Esophagus (tissue), 2 donors: ENCODE data around the gene SRBD1. TPM values are rescaled to one million over a fixed set of nuclear protein-coding genes. Genes with fewer than 3 reads are reported as not detected.

Experiments used
- H3K27ac ChIP-seq, 2 donors: one replicate each; pipeline ENCODE4 v1.5.1; 2013; ENCODE audit warnings: low read depth in 2 of 2, mild to moderate bottlenecking in 2 of 2, inconsistent platforms in 1 of 2, low read length in 1 of 2, moderate library complexity in 1 of 2
- H3K27me3 ChIP-seq, 2 donors: one replicate each; pipeline ENCODE4 v1.6.1; 2013; ENCODE audit warnings: low read length in 2 of 2, control low read depth in 1 of 2, mild to moderate bottlenecking in 1 of 2; ENCODE audit not compliant: insufficient read depth in 2 of 2, control insufficient read depth in 1 of 2
- H3K36me3 ChIP-seq, 2 donors: one replicate each; pipeline ENCODE4 v1.6.1; 2013; ENCODE audit warnings: low read length in 1 of 2; ENCODE audit not compliant: control insufficient read depth in 2 of 2, insufficient read depth in 2 of 2
- H3K4me1 ChIP-seq, 2 donors: one replicate each; pipeline ENCODE4 v1.6.1; 2013; ENCODE audit warnings: low read length in 1 of 2; ENCODE audit not compliant: control insufficient read depth in 2 of 2, insufficient read depth in 2 of 2
- H3K4me3 ChIP-seq, 2 donors: one replicate each; pipeline ENCODE4 v1.5.1; 2013; ENCODE audit warnings: low read length in 2 of 2, mild to moderate bottlenecking in 2 of 2, low read depth in 1 of 2, moderate library complexity in 1 of 2
- H3K9me3 ChIP-seq, 2 donors: one replicate each; pipeline ENCODE4 v1.6.1; 2013; ENCODE audit warnings: mild to moderate bottlenecking in 2 of 2, low read depth in 1 of 2, low read length in 1 of 2, moderate library complexity in 1 of 2; ENCODE audit not compliant: control insufficient read depth in 2 of 2, insufficient read depth in 1 of 2
- WGBS, 2 donors: extraction: QIAGEN DNeasy Blood & Tissue Kit; methylation state at CpG; one replicate each; pipeline ENCODE4 v1.1.7; 2013; 5-methylcytosine and 5-hydroxymethylcytosine counted together
- polyA plus RNA-seq, 2 donors: library from polyadenylated mRNA; stranded (reverse); fragments of 200-250 nt; gene quantifications; one replicate each; pipeline ENCODE4 v1.2.3, GENCODE V29; 2013
- donor health status: healthy with polysubstance abuse.
- donor health status: Bipolar disorder and iron deficiency.

Gene SRBD1
- polyA plus RNA-seq, 2 donors: 2.3 to 3.1 TPM

DNA sequence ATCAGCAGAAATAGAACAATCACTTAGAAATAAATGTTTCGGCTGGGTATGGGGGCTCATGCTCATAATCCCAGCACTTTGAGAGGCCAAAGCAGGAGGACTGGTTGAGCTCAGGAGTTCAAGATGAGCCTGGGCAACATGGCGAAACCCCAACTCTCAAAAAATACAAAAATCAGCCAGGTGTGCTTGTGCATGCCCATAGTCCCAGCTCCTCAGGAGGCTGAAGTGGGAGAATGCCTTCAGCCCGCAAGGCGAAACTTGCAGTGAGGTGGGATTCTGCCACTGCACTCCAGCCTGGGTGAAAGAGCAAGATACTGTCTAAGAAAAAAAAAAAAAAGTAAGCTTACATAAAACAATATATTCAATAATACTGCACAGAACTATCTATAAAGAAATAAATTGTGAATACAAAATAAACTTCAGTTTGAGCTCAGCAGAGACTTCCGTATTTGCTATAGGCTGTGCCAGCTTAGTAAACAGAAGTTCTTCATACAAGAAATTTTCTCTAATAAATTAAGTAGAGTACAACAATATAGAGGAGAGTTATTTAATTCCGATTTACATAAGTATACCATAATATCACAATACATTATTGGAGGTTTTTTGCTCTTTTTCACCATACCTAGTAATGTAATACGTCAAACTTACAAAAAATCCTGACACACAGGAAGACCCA, 43.6 kb downstream of the SRBD1 start:
- no peak overlapping the region for H3K27ac ChIP-seq
- no peaks in the 10 kb centered on the region for H3K9me3 ChIP-seq
- H3K27me3 ChIP-seq: no peaks in the 10 kb centered on the region
- H3K36me3 ChIP-seq: no peaks in the 10 kb centered on the region
- 87 to 90% methylated on average over 7 of the region's 7 CpGs for WGBS, 2 donors
- no peak overlapping the region for H3K4me3 ChIP-seq
- H3K4me1 ChIP-seq: no peaks in the 10 kb centered on the region

DNA sequence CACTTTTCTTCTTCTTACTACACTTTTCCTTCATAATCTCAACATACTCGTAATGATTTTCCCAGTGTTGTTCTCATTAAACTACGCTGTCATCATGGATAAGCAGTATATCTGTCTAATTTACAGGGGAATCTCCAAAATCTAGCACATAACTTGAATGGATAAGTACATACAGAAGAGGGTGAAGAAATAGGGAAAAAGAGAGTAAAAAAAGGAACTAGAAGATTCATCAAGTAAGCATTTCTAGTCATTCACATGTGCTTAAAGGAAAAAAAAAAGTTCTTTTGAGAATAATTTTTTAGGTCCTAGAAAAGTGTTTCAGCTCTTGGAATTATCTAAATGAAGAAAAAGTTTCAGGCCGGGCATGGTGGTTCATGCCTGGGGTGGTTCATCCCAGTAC, 51.6 kb downstream of the SRBD1 start:
- Histone ChIP-seq H3K9me3 (no peaks in the 10 kb centered on the region), H3K27ac (no peak overlapping the region), H3K36me3 (no peaks in the 10 kb centered on the region), H3K27me3 (no peaks in the 10 kb centered on the region), H3K4me3 (no peak overlapping the region), H3K4me1 (no peaks in the 10 kb centered on the region)
- WGBS, 2 donors: 97 to 98% methylated on average over 3 of the region's 3 CpGs

DNA sequence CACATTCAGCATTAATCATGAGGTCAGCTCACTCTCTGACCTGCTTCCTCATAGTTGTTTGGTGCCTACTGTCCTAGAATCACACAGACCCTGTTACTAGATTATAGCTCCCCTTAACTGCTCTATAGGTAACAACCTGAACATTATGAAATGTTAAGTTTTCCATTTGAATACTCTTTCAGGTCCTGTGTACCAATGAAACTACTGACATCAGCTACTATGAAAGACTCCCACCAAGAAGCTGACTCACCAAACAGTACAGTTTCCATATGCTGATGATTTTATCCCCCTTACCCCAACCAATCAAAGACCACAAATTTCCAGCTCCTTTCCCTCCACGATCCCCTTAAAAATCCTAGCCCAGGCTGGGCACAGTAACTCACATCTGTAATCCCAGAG, 56.3 kb downstream of the SRBD1 start:
- H3K4me3 ChIP-seq: no peak overlapping the region
- no peaks in the 10 kb centered on the region for H3K9me3 ChIP-seq
- H3K27ac ChIP-seq: no peak overlapping the region
- no peaks in the 10 kb centered on the region for H3K4me1 ChIP-seq
- no peaks in the 10 kb centered on the region for H3K36me3 ChIP-seq
- no peaks in the 10 kb centered on the region for H3K27me3 ChIP-seq
- 81 to 96% methylated on average over 1 of the region's 1 CpG for WGBS, 2 donors

DNA sequence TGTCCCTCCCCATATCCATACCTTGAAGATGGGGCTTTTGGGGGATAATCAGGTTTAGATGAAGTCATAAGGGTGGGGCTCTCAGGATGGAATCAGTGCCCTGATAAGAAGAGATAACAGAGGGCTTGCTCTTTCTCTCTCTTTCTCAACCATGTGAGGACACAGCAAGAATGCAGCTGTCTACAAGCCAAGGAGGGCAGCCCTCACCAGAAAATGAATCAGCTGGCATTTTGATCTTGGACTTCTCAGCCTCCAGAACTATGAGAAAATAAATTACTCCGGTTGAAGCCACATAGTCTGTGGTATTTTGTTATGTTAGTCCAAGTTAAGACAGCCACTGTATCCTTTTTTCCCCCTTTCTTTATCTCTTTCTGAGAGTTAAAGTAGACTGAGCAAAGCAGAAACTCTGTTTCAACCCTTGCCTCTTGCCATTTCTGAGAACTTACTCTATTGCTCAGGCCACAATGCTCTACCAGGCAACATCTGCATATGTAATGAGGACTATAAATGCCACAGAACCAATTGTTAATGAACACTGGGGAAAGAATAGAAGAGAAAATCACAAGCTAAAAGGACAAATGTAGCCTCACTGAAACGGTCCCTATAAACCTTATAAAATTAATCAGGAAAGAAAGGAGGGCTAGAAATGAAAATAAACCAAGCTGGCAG, 56.9 kb downstream of the SRBD1 start:
- H3K4me1 ChIP-seq: no peaks in the 10 kb centered on the region
- no peak overlapping the region for H3K4me3 ChIP-seq
- 57 to 75% methylated on average over 2 of the region's 2 CpGs for WGBS, 2 donors
- no peaks in the 10 kb centered on the region for H3K36me3 ChIP-seq
- H3K27me3 ChIP-seq: no peaks in the 10 kb centered on the region
- no peak overlapping the region for H3K27ac ChIP-seq
- no peaks in the 10 kb centered on the region for H3K9me3 ChIP-seq

DNA sequence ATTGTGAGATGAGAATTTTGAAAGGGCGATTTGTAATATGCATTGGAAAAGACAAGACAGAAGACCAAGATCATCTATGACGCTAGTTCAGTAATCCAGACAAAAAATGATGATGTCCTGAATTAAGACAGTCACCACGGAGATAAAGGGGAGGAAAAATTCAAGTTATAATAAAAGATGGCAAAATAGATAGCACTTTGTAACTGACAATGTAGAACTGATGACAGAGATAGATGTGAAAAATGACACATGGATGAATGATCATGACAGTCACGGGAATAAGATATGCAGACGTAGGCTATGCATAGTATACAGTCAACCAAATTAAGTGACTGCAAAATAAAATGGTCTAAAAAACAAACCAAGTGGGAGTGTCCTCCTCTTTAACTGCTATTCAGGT, 59.2 kb downstream of the SRBD1 start:
- Histone ChIP-seq H3K9me3 (no peaks in the 10 kb centered on the region), H3K4me3 (no peak overlapping the region), H3K4me1 (no peaks in the 10 kb centered on the region), H3K27ac (no peak overlapping the region), H3K36me3 (no peaks in the 10 kb centered on the region), H3K27me3 (no peaks in the 10 kb centered on the region)
- WGBS, 2 donors: 82 to 89% methylated on average over 5 of the region's 5 CpGs

DNA sequence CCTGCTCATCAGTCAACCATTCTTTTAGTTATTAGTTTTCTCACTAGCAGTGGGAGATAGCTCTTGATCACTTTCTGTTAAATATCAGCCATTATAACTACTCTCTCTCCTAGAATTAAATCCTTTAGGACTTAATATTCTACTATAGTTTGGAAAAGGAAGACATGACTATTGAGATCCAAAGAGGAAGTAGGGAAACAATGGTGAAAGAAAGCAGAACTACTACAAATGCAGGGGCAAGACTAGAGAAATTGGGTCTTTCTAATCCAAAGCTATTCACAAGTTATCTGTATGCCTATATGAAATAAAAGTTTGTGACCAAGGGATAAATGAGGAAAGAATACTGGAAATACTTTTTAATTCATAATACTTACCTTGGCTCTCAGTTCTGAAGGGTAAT, 65.1 kb downstream of the SRBD1 start:
- Histone ChIP-seq H3K27ac (no peak overlapping the region), H3K36me3 (peaks cover 2 to 14% of the 10 kb centered on the region in 2 donors), H3K9me3 (peaks cover 2 to 14% of the 10 kb centered on the region in 2 donors), H3K27me3 (no peaks in the 10 kb centered on the region), H3K4me3 (no peak overlapping the region), H3K4me1 (no peaks in the 10 kb centered on the region)

DNA sequence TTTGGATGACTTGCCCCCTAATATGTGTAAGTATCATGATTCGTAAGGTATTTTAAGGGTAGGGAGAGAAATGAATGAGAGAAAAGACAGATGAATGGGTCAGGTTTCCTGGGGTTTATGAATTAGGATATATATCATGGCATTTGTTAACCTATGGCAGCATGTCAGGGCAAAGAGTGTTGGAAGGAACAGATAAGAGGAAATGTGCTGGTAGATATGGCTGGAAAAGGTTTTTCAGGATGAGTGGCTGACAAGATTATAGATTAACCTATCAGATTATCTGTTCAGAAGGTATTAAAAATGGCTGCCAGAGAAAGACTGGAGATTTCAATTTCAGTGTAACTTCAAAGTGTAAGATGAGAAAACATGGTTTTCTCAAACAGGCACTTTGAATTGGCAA, 67.8 kb downstream of the SRBD1 start:
- H3K36me3 ChIP-seq: peaks cover 5 to 15% of the 10 kb centered on the region in 2 donors
- H3K27ac ChIP-seq: no peak overlapping the region
- no peaks in the 10 kb centered on the region for H3K27me3 ChIP-seq
- peaks cover 2 to 16% of the 10 kb centered on the region in 2 donors for H3K9me3 ChIP-seq
- no peak overlapping the region for H3K4me3 ChIP-seq
- 95 to 96% methylated on average over 1 of the region's 1 CpG for WGBS, 2 donors
- no peaks in the 10 kb centered on the region for H3K4me1 ChIP-seq

DNA sequence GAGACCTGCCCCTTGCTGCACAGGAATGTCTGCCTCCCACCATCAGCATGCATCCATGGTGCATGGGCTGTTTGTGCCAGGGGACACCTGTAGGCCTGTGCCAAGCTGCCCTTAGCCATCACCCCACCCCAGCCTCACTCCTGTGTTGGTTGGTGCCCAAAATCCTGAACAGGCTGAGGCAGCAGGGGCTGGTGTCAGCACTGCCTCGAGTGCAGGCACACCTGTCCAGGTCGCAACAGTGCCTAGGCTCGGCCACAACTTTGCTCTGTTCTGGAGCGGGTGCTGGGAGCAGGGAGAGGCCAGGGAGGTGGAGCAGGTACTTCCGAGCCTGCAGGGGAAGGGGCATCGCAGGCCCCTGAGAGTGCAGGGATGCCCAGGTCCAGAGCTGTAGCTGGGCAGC, 69.1 kb downstream of the SRBD1 start:
- Histone ChIP-seq H3K9me3 (peaks cover 2 to 16% of the 10 kb centered on the region in 2 donors), H3K4me1 (no peaks in the 10 kb centered on the region), H3K4me3 (no peak overlapping the region), H3K36me3 (peaks cover 5 to 15% of the 10 kb centered on the region in 2 donors), H3K27me3 (no peaks in the 10 kb centered on the region), H3K27ac (no peak overlapping the region)
- WGBS, 2 donors: 96 to 98% methylated on average over 6 of the region's 6 CpGs

DNA sequence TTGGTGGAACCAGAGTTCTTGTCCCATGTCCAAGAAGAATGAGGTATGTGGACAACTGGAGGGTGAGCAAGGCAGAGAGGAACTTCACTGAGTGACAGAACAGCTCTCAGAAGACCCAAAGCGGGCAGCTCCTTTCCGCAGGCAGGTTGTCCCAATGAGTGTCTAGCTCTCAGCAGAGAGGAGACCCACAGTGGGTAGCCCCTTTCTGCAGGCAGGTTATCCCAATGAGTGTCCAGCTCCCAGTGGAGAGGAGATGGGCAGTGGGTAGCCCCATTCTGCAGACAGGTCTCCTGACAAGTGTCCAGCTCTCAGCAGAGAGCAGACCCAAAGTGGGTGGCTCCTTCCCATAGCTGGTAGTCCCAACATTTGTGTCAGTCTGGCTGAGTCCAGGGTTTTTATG, 69.6 kb downstream of the SRBD1 start:
- peaks cover 2 to 16% of the 10 kb centered on the region in 2 donors for H3K9me3 ChIP-seq
- H3K36me3 ChIP-seq: peaks cover 5 to 15% of the 10 kb centered on the region in 2 donors
- H3K27me3 ChIP-seq: no peaks in the 10 kb centered on the region
- no peaks in the 10 kb centered on the region for H3K4me1 ChIP-seq
- WGBS, 2 donors: 99 to 100% methylated on average over 2 of the region's 2 CpGs
- H3K27ac ChIP-seq: no peak overlapping the region
- no peak overlapping the region for H3K4me3 ChIP-seq

DNA sequence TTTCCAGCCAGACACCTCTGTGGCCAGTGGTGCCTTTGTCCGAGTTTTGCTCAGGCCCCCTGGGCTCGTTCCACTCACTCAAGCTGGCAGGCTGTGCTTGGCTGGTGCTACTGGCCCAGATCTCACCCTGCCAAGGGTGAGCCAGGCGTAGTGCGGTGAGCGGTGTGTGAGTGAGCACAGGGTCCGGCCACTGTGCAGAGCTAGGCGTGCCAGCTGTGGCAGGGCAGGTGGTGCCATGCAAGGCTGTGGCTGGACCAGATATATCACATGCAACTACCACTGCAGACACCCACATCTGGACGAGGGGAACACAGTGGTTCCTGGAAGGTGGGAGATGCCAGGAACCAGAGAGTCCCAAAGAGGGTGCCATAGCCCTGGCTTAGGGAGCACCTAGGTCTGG, 70.1 kb downstream of the SRBD1 start:
- H3K9me3 ChIP-seq: peaks cover 2 to 16% of the 10 kb centered on the region in 2 donors
- peaks cover 5 to 15% of the 10 kb centered on the region in 2 donors for H3K36me3 ChIP-seq
- 98 to 99% methylated on average over 8 of the region's 8 CpGs for WGBS, 2 donors
- no peak overlapping the region for H3K27ac ChIP-seq
- H3K27me3 ChIP-seq: no peaks in the 10 kb centered on the region
- no peaks in the 10 kb centered on the region for H3K4me1 ChIP-seq
- no peak overlapping the region for H3K4me3 ChIP-seq
